Epithelial cell of esophagus (primary cell): ENCODE data around the gene FARS2.

Experiments
- DNase-seq: peaks from one replicate; pipeline ENCODE4 v3.0.0; 2010; ENCODE audit warnings: low read depth
- H3K4me3 ChIP-seq: 2 replicates; pipeline ENCODE4 v1.5.1; 2011; ENCODE audit warnings: mild to moderate bottlenecking, low read length, control low read depth
- TF ChIP-seq, protein P1 (sequence below): IDR thresholded peaks from 2 replicates; pipeline ENCODE4 v1.5.1; 2011; ENCODE audit warnings: low read depth, mild to moderate bottlenecking, low read length, control low read depth, inconsistent platforms; ENCODE audit not compliant: insufficient read depth; ENCODE audit errors: missing control alignments

Gene FARS2

DNA sequence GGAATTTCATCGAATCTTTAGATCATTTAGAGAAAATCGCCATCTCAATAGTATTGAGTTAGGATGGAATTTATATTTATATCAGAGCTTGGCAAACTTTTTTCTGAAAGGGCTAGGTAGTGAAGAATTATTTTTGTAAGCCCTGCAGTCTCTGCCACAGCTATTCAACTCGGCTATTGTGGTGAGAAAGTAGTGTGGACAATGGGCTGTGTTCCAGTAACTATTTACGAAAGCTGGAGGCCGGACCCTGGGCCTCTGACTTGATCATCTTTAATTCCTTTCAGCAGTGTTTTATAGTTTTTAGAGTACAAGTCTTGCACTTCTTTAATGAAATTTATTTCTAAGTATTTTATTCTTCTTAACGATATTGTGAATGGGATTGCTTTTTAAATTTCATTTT is 201.5 kb downstream of the FARS2 start:
- no peak overlapping the region for H3K4me3 ChIP-seq
- TF ChIP-seq, protein P1, sequence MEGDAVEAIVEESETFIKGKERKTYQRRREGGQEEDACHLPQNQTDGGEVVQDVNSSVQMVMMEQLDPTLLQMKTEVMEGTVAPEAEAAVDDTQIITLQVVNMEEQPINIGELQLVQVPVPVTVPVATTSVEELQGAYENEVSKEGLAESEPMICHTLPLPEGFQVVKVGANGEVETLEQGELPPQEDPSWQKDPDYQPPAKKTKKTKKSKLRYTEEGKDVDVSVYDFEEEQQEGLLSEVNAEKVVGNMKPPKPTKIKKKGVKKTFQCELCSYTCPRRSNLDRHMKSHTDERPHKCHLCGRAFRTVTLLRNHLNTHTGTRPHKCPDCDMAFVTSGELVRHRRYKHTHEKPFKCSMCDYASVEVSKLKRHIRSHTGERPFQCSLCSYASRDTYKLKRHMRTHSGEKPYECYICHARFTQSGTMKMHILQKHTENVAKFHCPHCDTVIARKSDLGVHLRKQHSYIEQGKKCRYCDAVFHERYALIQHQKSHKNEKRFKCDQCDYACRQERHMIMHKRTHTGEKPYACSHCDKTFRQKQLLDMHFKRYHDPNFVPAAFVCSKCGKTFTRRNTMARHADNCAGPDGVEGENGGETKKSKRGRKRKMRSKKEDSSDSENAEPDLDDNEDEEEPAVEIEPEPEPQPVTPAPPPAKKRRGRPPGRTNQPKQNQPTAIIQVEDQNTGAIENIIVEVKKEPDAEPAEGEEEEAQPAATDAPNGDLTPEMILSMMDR = no peak
- no peak for DNase-seq

DNA sequence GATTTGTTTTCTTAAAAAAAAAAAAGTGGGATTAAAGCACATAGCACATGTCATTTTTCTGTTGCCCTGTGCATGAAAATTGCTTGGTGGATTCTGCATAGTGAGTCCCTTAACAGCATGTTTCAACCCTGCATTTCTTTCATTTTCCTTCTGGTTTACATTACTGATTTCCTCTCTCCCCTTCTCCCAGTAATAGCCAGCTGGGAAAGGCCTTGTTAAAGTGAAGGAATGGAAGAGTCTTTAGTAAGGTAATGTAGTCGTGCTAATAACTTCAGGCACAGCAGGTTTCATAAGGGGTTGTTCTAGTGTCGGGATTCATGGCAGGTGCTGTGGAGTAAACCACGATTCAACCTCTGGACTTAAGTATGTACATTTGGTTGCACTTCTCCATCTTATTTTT is 202.4 kb downstream of the FARS2 start:
- DNase-seq = no peak
- no peak overlapping the region for H3K4me3 ChIP-seq
- TF ChIP-seq, protein P1 = no peak

DNA sequence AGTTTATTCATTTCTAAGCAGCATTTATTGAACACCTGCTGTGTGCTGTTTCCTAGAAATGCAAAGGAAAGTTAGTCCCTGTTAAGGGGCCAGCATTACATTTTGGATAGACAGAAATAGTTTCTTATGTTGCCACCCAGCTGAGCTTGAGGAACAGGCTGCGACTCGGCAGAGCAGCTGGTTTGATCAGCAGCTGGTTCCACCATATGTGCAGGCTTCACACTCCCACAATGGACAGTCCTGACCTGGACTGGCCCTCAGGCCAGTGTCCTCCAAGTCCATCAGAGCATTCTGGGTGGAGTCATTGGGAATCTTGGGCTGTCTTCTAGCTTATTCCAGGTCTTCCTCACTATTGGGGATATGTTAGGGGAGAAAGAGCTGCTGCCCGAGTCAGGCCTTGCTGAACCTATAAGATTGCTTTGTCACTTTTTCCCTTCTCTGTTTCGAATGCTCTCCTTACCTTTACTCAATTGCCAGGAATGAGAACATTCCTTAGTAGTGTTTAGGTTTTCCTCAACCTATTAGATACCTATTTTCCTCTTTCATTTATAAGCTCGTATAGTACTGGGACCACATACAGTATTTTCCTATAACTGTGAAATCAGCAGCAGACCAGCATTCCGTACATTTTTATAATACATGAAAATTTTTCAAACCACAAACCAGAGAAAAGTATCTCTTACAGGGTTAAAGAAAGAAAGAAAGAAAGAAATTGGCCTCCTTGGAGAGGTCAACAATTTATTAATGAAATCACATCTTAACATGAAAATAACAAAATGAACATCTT is 203.0 kb downstream of the FARS2 start:
- TF ChIP-seq, protein P1 = no peak
- DNase-seq = no peak
- H3K4me3 ChIP-seq = no peak overlapping the region

DNA sequence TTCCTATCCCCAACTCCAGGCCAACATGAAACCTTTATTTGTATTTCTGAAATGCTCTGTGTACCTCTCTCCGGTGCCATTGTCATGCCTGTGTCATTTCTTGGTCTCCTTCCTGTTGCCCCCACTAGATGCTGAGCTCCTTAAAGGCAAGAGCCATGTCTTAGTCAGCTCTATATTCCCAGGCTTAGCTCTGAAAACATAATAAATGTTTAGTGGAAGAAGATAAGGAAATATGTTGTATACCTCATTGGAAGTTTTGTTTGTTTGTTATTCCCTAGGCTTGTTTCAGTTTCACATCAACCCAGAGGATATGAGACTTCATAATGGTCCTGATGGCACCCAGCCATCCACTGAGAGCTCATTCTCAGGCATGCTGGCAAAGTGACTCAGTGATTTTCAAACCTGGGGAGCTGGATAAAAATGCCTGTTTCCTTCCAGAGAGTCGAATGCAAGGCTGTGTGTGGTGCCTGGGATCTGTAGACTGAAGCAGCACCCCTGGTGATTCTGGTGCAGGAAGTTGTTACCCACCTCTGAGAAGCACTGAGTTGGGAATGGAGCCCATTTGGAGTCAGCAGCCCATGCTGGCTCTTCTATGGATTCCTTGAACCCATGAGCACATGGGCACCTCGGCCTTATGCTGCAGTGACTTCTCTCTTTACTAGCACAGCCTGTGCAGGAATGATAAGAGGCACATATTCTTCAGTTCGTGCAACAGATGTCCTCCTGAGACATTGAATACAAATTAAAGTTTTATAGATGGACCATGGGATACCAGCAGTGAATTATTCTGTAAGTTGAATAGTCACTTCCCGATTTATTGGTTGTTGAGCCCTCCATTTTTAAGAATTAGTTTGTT is 205.2 kb downstream of the FARS2 start:
- DNase-seq = peak; percentile 56
- TF ChIP-seq, protein P1 = no peak
- no peak overlapping the region for H3K4me3 ChIP-seq

DNA sequence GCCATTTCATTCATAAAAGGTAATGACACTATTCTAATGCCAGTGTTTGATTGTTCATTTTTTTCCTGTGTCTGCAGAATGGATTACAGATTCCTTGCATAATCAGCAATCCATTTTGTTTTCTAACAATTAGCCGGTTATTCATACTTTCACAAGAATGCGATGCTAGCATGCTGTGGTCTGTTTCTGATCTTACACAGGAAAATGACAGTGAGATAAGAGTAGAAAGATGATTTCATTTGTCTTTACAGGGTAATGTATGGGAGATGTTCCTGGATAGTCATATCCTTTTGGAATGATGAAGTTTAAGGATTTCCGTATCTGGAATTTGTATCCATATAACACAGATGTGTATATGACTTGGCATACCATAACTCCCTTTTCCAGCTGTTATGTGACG is 207.3 kb downstream of the FARS2 start:
- no peak for DNase-seq
- no peak overlapping the region for H3K4me3 ChIP-seq
- TF ChIP-seq, protein P1 = no peak

DNA sequence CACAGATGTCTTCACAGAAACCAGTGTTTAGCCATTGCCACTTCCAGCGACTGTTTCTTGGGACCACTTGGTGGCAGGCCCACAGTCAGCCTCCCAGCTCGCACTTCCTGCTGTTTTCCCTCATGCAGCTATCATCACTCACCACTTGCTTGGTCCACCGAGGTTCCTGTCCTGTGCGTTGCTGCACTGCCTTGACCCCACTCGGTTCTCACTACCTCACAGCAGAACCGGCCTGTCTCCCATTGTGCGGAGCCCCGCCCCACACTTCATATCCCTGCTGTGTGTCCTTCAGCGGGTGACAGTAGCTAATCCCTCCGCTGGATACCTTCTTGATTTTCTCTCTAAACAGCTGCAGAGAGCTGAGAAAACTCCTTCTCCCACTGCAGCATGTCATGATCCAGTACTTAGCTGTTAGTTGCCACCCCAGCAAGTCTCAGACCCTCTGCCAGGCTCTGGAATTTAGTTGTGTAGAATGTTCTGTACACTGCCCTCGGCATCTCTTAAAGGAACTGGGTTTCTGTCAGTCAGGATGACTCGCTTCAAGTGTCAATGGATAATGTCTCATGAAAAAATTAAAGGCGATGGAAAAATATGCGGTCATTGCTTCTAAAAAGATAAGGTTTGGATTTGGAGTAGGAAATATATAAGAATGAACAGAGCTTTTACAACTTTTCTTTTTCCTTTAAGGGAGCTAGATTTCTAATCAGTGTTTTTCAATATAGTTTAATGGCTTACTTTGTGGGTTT is 208.0 kb downstream of the FARS2 start:
- H3K4me3 ChIP-seq = no peak overlapping the region
- TF ChIP-seq, protein P1 = no peak
- DNase-seq = no peak
